KMS-11 (cell line): Measurements from ENCODE around the gene NINJ2.

ENCODE experiments used
- H2AFZ ChIP-seq: fragments of 200-600 bp; sonication (generic); 2 replicates; pipeline ENCODE4 v1.6.1; 2016; ENCODE audit warnings: antibody characterized with exemption, mixed run types, low read depth
- H3K27ac ChIP-seq: fragments of 200-600 bp; sonication (generic); 2 replicates; pipeline ENCODE4 v1.6.1; 2016; ENCODE audit warnings: mild to moderate bottlenecking, mixed run types
- H3K27me3 ChIP-seq: fragments of 200-600 bp; sonication (generic); 2 replicates; pipeline ENCODE4 v1.6.1; 2017; ENCODE audit warnings: mild to moderate bottlenecking, low read depth, mixed run types, moderate library complexity; ENCODE audit not compliant: insufficient read depth
- H3K36me3 ChIP-seq: fragments of 200-600 bp; sonication (generic); 2 replicates; pipeline ENCODE4 v1.6.1; 2017; ENCODE audit warnings: mild to moderate bottlenecking, mixed run types; ENCODE audit not compliant: insufficient read depth
- H3K4me1 ChIP-seq: fragments of 200-600 bp; sonication (generic); 2 replicates; pipeline ENCODE4 v1.6.1; 2016; ENCODE audit warnings: mild to moderate bottlenecking, low read depth, mixed run types; ENCODE audit not compliant: poor library complexity, severe bottlenecking
- H3K4me2 ChIP-seq: fragments of 200-600 bp; sonication (generic); 2 replicates; pipeline ENCODE4 v1.7.0; 2016; ENCODE audit warnings: mild to moderate bottlenecking, mixed run types
- H3K4me3 ChIP-seq: fragments of 200-600 bp; sonication (generic); IDR thresholded peaks from 2 replicates; pipeline ENCODE4 v1.6.1; 2017; ENCODE audit warnings: low read depth, low read length, mixed read lengths; ENCODE audit not compliant: insufficient read depth
- H3K79me2 ChIP-seq: fragments of 200-600 bp; sonication (generic); 2 replicates; pipeline ENCODE4 v1.6.1; 2016; ENCODE audit warnings: low read depth, mixed run types; ENCODE audit not compliant: insufficient read depth
- H3K9ac ChIP-seq: fragments of 200-600 bp; sonication (generic); 2 replicates; pipeline ENCODE4 v1.6.1; 2016; ENCODE audit warnings: mild to moderate bottlenecking, mixed run types
- H4K20me1 ChIP-seq: fragments of 200-600 bp; sonication (generic); 2 replicates; pipeline ENCODE4 v1.6.1; 2016; ENCODE audit warnings: mild to moderate bottlenecking, mixed run types; ENCODE audit not compliant: insufficient read depth
- CTCF ChIP-seq: fragments of 200-600 bp; sonication (generic); conservative IDR thresholded peaks from 2 replicates; pipeline ENCODE4 v1.6.1; 2017; ENCODE audit warnings: low read depth, mild to moderate bottlenecking, antibody characterized with exemption, low read length, moderate library complexity, mixed read lengths

NINJ2 gene

GRCh38 chr12:694734-695503, 31.7 kb upstream of the NINJ2 start:
- no peak overlapping the region for H2AFZ ChIP-seq
- no peaks in the 10 kb centered on the region for H4K20me1 ChIP-seq
- no peaks in the 10 kb centered on the region for H3K27me3 ChIP-seq
- H3K4me1 ChIP-seq = no peaks in the 10 kb centered on the region
- no peak for TF ChIP-seq CTCF
- H3K36me3 ChIP-seq = no peaks in the 10 kb centered on the region
- H3K9ac ChIP-seq = no peak overlapping the region
- H3K4me3 ChIP-seq = no peak overlapping the region
- H3K4me2 ChIP-seq = no peak overlapping the region
- no peak overlapping the region for H3K27ac ChIP-seq
- no peaks in the 10 kb centered on the region for H3K79me2 ChIP-seq

- Histone ChIP-seq H3K4me2 (no peak overlapping the region), H3K36me3 (no peaks in the 10 kb centered on the region), H3K9ac (no peak overlapping the region), H3K4me1 (no peaks in the 10 kb centered on the region), H3K27ac (no peak overlapping the region), H3K27me3 (no peaks in the 10 kb centered on the region), H3K4me3 (no peak overlapping the region), H2AFZ (no peak overlapping the region), H4K20me1 (no peaks in the 10 kb centered on the region), H3K79me2 (no peaks in the 10 kb centered on the region)
- TF ChIP-seq CTCF = no peak
Observed at GRCh38 chr12:693934-694533, 30.8 kb upstream of the NINJ2 start.

- H3K4me3 ChIP-seq = no peak overlapping the region
- H3K27me3 ChIP-seq = no peaks in the 10 kb centered on the region
- no peaks in the 10 kb centered on the region for H4K20me1 ChIP-seq
- H3K4me2 ChIP-seq = no peak overlapping the region
- H3K36me3 ChIP-seq = no peaks in the 10 kb centered on the region
- no peak overlapping the region for H3K27ac ChIP-seq
- H3K4me1 ChIP-seq = no peaks in the 10 kb centered on the region
- no peaks in the 10 kb centered on the region for H3K79me2 ChIP-seq
- H2AFZ ChIP-seq = no peak overlapping the region
- TF ChIP-seq CTCF = no peak
- H3K9ac ChIP-seq = no peak overlapping the region
Observed at GRCh38 chr12:692274-692673, 29.0 kb upstream of the NINJ2 start.

- no peak overlapping the region for H2AFZ ChIP-seq
- no peaks in the 10 kb centered on the region for H3K36me3 ChIP-seq
- H3K9ac ChIP-seq = no peak overlapping the region
- no peaks in the 10 kb centered on the region for H4K20me1 ChIP-seq
- no peak overlapping the region for H3K4me3 ChIP-seq
- no peaks in the 10 kb centered on the region for H3K79me2 ChIP-seq
- no peaks in the 10 kb centered on the region for H3K4me1 ChIP-seq
- no peak for TF ChIP-seq CTCF
- H3K27ac ChIP-seq = no peak overlapping the region
- no peak overlapping the region for H3K4me2 ChIP-seq
- no peaks in the 10 kb centered on the region for H3K27me3 ChIP-seq
Observed at GRCh38 chr12:690466-690865, 27.2 kb upstream of the NINJ2 start.
